GM21526 (cell line): ENCODE results near the gene DDIT3.
"Not testable (repeated sequence)": the region's sequence is repeated elsewhere in the genome, so short reads cannot be mapped to it uniquely, and the experiment has no call there.

Source experiments
- ATAC-seq: cut with Tn5 transposase; IDR thresholded peaks from one replicate; pipeline ENCODE4 v1.9.1; 2021; ENCODE audit warnings: moderate library complexity; ENCODE audit not compliant: unreplicated experiment, low FRiP score

DDIT3 gene

GRCh38 chr12:57514720-57515407, 5.5 kb downstream of the DDIT3 start:
- no peak for ATAC-seq

DNA sequence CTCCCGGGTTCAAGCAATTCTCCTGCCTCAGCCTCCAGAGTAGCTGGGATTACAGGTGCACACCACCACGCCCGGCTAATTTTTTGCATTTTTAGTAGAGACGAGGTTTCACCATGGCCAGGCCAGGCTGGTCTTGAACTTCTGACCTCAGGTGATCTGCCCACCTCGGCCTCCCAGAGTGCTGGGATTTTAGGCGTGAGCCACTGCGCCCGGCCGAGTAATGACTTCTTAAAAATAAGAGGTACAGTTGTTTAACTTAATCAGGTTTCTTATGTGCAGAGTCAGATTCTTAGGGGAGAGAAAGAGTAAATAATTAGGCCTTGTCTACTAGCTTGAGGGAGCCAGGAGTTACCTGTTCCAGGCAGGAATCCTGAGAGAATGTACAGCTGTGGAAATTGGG, 6.1 kb downstream of the DDIT3 start:
- ATAC-seq = not testable (repeated sequence)

DNA sequence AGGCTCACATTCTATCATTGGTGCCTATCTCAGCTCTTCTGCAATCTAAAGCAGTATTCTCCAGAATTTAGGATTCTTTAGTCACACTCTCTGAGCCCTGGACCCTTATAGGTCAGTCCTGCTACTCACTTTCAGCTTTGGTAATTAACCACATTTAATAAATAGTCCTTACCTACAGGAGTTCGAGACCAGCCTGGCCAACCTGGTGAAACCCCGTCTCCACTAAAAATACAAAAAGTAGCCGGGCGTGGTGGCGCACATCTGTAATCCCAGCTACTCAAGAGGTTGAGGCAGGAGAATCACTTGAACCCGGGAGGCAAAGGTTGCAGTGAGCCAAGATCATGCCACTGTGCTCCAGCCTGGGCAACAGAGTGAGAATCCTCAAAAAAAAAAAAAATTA, 6.6 kb downstream of the DDIT3 start:
- not testable (repeated sequence) for ATAC-seq

DNA sequence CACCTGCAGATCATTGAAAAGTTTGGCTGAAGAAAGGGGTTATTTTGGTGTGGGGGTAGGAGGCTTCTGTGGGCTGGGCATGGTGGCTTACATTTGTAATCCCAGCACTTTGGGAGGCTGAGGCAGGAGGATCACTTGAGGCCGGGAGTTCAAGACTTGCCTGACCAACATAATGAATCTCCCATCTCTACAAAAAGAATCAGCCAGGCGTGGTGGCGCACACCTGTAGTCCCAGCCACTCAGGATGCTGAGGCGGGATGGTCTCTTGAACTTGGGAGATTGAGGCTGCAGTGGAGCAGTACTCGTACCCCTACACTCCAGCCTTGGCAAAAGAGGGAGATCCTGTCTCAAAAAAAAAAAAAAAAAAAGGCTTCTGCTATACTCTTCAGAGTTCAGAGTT, 7.0 kb downstream of the DDIT3 start:
- ATAC-seq = no peak

DNA sequence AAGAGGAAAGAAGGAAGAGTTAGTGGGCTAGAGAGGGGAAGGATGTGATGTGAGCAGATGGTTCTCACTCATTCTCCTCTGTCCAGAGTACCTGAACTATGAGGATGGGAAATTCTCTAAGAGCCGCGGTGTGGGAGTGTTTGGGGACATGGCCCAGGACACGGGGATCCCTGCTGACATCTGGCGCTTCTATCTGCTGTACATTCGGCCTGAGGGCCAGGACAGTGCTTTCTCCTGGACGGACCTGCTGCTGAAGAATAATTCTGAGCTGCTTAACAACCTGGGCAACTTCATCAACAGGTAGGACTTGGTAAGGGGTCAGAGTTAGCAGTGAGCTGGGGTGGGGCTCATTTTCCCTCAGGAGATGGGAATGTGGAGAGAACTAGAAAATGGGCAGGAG, 7.6 kb downstream of the DDIT3 start:
- no peak for ATAC-seq

GRCh38 chr12:57511588-57512325, 8.6 kb downstream of the DDIT3 start:
- no peak for ATAC-seq

DNA sequence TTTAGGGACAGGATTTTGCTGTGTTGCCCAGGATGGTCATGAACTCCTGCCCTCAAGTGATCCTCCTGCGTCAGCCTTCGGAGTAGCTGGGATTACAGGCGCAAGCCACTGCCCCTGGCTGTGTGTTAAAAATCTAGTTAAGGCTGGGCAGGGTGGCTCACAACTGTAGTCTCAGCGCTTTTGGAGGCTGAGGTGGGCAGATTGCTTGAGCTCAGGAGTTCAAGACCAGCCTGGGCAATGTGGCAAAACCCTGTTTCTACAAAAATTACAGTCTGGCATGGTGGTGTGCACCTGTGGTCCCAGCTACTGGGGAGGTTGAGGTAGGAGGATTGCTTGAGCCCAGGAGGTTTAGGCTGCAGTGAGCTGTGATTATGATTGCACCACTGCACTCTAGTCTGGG, 9.2 kb downstream of the DDIT3 start:
- ATAC-seq = no peak

- not testable (repeated sequence) for ATAC-seq
Measured at GRCh38 chr12:57507796-57508195, 12.5 kb downstream of the DDIT3 start.

DNA sequence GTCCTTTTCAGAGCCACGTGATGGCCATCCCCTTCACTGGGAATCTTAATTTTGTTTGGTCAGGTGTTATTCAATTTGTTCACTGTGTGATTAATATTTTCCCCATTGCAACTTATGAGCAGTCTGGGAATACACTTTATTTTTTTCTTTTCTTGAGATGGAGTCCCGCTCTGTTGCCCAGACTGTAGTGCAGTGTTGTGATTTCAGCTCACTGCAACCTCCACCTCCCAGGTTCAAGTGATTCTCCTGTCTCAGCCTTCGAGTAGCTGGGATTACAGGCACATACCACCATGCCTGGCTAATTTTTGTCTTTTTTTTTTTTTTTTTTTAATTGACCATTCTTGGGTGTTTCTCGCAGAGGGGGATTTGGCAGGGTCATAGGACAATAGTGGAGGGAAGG, 13.8 kb downstream of the DDIT3 start:
- ATAC-seq = not testable (repeated sequence)

DNA sequence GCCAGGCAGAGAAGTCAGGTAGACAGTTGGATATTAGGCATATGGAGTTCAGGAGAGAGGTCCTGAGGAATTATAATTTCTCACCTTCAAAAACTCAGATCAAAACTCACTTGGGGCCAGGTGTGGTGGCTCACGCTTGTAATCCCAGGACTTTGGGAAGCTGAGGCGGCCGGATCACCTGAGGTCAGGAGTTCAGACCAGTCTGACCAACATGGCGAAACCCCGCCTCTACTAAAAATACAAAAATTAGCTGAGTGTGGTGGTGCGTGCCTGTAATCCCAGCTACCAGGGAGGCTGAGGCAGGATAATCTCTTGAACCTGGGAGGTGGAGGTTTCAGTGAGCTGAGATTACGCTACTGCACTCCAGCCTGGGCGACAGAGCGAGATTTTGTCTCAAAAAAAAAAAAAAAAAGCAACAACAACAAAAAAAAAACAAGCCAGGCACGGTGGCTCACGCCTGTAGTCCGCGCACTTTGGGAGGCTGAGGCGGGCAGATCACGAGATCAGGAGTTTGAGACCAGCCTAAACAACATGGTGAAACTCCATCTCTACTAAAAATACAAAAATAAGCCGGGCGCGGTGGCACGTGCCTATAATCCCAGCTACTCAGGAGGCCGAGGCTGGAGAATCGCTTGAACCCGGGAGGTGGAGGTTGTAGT, 17.9 kb downstream of the DDIT3 start:
- ATAC-seq = not testable (repeated sequence)

GRCh38 chr12:57500213-57500612, 20.1 kb downstream of the DDIT3 start:
- ATAC-seq = no peak

DNA sequence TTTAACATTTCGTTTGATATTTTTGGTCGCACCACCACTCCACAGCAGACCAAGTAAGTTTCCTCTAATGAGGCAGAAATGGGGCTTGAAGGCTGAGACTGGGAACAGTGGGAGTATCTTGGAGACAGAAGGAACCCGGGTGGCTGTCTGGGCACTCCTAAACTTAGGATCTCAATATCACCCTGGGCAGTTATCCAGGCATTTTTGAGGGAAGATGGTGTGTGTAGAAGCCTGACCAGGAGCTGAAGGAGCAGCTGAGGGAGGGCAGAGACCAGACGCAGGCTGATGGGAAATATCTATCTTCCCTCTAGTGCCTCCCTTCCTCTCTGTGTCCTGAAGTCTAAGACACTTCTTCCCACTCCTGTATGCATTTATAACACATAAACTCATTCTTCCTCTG, 21.7 kb downstream of the DDIT3 start:
- ATAC-seq = no peak

GRCh38 chr12:57498132-57498502, 22.2 kb downstream of the DDIT3 start:
- ATAC-seq = no peak

DNA sequence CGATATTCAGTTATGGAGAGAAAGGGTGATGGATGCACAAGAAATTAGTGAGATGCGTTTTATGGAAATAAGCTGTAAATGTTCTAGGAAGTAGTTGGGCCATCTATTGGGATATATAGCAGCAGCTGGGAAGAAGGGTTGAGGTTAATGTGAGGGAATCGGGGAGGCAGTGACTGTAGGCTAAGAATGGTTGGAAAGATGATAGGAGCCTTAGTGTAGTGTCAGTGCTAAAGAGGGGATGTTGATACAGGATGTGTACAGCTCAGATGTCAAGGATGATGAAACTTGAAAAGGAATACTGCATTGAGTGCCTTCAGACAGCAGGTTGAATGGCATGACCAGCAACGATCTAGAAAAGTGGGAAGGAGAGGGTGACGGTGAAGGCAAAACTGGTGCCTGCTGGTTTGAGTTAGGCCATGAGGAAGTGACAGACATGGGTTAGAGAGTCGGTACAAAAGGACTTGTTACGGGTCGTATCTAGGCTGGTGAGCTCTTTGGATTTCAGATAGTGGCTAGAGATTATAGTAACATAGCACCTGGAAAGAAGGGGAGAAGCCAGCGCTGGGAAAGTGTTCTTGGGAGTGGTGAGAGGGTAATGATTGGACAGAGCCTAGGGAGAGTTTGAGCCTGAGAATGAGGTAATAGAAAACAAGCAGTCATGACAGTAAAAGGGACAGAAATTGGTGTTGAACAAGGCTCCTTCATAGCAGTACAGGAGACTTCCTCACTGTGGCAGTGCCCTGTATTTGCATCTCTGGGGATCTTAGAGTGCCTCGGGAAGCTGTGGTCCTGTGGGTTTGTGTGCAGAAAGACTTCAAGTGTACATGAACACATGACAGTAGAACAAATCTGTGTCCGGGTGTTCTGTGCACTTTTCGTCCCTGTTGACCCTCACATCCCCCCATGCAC, 22.8 kb downstream of the DDIT3 start:
- ATAC-seq = no peak

GRCh38 chr12:57496822-57497221, 23.5 kb downstream of the DDIT3 start:
- no peak for ATAC-seq

GRCh38 chr12:57495051-57495701, 25.1 kb downstream of the DDIT3 start:
- not testable (repeated sequence) for ATAC-seq

- ATAC-seq = no peak
Measured at GRCh38 chr12:57491393-57492280, 28.7 kb downstream of the DDIT3 start.

GRCh38 chr12:57490126-57490525, 30.2 kb downstream of the DDIT3 start:
- ATAC-seq = no peak

DNA sequence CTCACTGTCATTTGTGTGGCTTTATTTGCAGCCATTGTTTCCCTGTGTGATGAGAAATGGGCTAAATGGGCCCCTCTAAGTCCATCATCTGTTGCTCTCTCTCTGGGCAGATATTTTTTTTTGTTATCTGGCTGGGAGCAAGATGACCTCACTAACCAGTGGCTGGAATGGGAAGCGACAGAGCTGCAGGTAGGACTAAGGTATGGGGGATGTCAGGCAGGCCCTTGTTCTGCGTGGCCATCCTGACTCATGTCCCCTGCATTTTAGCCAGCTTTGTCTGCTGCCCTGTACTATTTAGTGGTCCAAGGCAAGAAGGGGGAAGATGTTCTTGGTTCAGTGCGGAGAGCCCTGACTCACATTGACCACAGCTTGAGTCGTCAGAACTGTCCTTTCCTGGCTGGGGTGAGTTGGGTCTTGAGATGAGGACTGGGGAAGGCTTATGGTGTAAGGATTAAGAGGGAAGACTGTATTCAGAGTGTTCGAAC, 31.1 kb downstream of the DDIT3 start:
- no peak for ATAC-seq
